ENCODE measurements around the gene MMP2.
A peak's percentile ranks its signal among the peaks of the same experiment; 100 is the strongest.

MMP2 gene

DNA sequence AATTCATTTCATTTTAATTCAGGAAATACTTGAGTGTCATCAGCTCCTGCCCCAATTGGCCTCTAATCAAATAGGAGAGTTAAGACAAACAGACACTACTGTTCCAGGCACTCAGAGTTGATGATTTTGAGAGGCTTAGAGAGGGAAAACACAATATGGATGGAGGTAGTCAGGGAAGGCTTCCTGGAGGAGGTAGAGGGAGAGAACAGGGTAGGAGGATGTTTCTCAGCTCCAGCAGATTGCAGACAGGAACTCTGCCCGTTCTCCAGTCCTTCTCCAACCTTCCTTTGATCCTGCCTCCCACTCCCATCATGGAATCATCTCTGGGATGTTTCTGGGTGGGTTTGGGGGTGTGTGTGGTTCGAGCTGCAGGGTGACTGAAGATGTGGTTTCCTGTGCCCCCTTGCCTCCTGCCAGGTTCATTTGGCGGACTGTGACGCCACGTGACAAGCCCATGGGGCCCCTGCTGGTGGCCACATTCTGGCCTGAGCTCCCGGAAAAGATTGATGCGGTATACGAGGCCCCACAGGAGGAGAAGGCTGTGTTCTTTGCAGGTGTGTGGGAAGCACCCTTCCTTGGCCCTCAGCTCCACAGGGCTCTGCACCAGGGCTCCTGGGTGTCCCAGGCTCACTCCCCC, 17.6 kb downstream of the MMP2 start:
- H3K4me3 ChIP-seq (ENCODE audit: low read depth, low read length) = no peak overlapping the region
- in situ Hi-C loops (cut with HindIII; ENCODE audit: low sequenced_read_pairs) = no loop called here
- TF ChIP-seq, protein P1, sequence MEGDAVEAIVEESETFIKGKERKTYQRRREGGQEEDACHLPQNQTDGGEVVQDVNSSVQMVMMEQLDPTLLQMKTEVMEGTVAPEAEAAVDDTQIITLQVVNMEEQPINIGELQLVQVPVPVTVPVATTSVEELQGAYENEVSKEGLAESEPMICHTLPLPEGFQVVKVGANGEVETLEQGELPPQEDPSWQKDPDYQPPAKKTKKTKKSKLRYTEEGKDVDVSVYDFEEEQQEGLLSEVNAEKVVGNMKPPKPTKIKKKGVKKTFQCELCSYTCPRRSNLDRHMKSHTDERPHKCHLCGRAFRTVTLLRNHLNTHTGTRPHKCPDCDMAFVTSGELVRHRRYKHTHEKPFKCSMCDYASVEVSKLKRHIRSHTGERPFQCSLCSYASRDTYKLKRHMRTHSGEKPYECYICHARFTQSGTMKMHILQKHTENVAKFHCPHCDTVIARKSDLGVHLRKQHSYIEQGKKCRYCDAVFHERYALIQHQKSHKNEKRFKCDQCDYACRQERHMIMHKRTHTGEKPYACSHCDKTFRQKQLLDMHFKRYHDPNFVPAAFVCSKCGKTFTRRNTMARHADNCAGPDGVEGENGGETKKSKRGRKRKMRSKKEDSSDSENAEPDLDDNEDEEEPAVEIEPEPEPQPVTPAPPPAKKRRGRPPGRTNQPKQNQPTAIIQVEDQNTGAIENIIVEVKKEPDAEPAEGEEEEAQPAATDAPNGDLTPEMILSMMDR (IDR thresholded peaks at IDR 0.05; ENCODE audit: low read depth, low read length) = no peak
- no peak for DNase-seq (ENCODE audit: low read depth, low spot score)

DNA sequence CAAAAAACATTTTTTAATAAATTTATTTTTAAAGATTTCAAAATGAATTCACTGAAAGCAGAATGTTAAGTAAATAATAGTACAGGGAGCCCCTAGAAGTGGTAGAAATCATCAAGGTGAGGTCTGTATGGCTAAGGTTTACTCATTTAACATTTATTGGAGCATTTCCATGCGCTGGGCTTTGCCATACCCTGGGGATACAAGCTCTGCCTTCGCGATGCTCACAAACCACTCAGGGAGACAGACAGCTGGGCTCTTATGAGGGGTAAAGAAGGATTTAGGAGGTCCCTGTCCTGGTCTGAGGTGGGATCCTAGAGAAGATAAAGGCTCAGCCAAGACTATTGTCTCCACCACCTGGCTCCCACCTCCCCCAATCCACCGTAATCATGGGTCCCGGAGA, 18.6 kb downstream of the MMP2 start:
- no peak for DNase-seq (ENCODE audit: low read depth, low spot score)
- TF ChIP-seq, protein P1 (IDR thresholded peaks at IDR 0.05; ENCODE audit: low read depth, low read length) = no peak
- in situ Hi-C loops (cut with HindIII; ENCODE audit: low sequenced_read_pairs) = no loop called here
- H3K4me3 ChIP-seq (ENCODE audit: low read depth, low read length) = no peak overlapping the region

DNA sequence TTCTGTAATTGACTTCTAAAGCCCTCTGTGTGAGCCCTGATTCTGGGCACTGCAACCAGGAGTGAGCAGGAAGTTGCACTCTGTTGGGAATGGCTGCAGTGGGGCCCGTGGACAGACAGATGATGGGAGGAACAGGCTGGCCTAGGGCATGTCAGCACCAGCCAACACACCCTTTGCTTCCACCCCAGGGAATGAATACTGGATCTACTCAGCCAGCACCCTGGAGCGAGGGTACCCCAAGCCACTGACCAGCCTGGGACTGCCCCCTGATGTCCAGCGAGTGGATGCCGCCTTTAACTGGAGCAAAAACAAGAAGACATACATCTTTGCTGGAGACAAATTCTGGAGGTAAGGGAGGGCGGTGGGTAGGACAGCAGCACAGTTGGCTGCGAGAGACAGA, 19.1 kb downstream of the MMP2 start:
- TF ChIP-seq, protein P1 (IDR thresholded peaks at IDR 0.05; ENCODE audit: low read depth, low read length) = no peak
- in situ Hi-C loops (cut with HindIII; ENCODE audit: low sequenced_read_pairs) = no loop called here
- DNase-seq (ENCODE audit: low read depth, low spot score) = no peak
- no peak overlapping the region for H3K4me3 ChIP-seq (ENCODE audit: low read depth, low read length)

DNA sequence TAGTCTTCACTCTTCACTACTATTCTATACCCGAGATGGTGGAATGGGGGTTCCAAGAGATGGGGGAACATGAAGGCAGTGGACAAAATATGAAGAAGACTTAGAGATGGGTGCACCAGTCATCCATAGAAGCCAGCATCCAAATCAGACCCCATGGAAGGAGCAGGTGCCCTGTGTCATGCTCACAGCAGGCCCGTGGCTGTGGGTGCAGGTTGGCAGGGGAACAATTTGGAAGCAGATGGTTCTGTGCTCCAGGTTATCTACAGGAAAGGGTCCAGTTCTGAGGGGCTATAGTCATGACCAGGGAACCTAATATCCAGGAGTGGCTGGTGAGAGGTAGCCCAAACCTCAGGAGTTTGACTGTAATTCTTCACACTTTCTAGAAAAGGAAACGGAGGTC, 20.3 kb downstream of the MMP2 start:
- in situ Hi-C loops (cut with HindIII; ENCODE audit: low sequenced_read_pairs) = no loop called here
- TF ChIP-seq, protein P1 (IDR thresholded peaks at IDR 0.05; ENCODE audit: low read depth, low read length) = no peak
- H3K4me3 ChIP-seq (ENCODE audit: low read depth, low read length) = no peak overlapping the region
- DNase-seq (ENCODE audit: low read depth, low spot score) = no peak

DNA sequence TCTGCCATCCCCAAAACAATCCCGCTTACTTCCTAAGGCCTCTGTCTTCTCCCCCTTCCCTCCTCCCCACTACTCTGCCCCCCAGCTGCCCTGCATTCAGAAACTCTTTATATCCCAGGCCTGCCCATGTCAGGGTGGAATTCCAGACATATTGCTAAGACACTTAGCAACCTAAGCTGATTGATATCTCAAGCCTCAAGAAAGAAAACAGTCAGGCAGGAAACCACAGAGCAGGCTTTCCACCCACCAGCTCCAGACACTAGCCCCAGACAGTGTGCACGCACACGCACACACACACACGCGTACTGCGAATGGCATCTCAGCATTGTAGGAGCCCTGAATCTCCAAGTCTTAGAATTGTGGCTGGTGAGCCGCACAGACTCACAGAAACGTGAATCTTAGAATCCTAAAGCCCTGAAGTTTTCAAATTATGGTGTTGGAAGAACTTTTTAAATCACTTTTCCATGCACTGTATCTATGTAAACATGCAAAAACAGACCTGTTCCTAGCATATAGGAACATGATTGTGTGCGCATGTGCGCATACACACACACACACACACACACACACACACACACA, 21.0 kb downstream of the MMP2 start:
- in situ Hi-C loops (cut with HindIII; ENCODE audit: low sequenced_read_pairs) = no loop called here
- no peak overlapping the region for H3K4me3 ChIP-seq (ENCODE audit: low read depth, low read length)
- TF ChIP-seq, protein P1 (IDR thresholded peaks at IDR 0.05; ENCODE audit: low read depth, low read length) = no peak
- DNase-seq (ENCODE audit: low read depth, low spot score) = peak; percentile 98

DNA sequence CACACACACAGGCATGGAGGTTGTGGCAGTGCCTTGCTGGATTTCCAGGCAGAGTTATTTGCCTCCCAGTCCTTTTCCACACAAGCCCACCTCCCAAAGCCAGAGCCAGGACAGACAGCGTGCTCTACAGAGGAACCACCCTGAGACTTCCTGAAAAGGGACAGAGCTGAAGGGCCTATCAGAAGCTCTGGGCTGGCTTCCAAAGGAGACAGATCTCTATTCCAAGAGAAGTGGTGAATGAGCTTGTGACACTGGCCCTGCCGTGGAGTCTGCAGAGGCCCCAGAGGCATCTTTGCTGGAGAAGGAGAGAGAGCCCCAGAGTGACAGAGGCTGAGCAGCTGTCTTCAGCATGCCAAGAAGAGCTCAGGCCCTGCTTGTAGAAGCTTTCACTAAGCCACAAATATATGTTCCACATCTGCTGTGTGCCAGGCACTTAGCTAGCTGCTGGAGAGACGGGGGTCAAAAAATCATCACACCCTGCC, 21.6 kb downstream of the MMP2 start:
- DNase-seq (ENCODE audit: low read depth, low spot score) = peak; percentile 60
- no peak overlapping the region for H3K4me3 ChIP-seq (ENCODE audit: low read depth, low read length)
- TF ChIP-seq, protein P1 (IDR thresholded peaks at IDR 0.05; ENCODE audit: low read depth, low read length) = no peak
- in situ Hi-C loops (cut with HindIII; ENCODE audit: low sequenced_read_pairs) = no loop called here
